Daoy (cell line): ENCODE data around the gene PITPNM3. TPM values are rescaled to one million over a fixed set of nuclear protein-coding genes. Genes with fewer than 3 reads are reported as not detected.
"Not testable (repeated sequence)": the region's sequence is repeated elsewhere in the genome, so short reads cannot be mapped to it uniquely, and the experiment has no call there.

ENCODE experiments used
- DNase-seq: peaks from one replicate; pipeline ENCODE4 v3.0.0-alpha.2; 2015; ENCODE audit warnings: low read depth
- total RNA-seq: library from RNA; depleted of rRNA; stranded (reverse); fragments of >200 nt; shearing (Covaris generic); gene quantifications from 2 replicates; pipeline ENCODE4 v1.2.3, GENCODE V29; 2014; rRNA removed

Gene PITPNM3
- 0.33 and 0.51 TPM in 2 replicates for total RNA-seq

DNA sequence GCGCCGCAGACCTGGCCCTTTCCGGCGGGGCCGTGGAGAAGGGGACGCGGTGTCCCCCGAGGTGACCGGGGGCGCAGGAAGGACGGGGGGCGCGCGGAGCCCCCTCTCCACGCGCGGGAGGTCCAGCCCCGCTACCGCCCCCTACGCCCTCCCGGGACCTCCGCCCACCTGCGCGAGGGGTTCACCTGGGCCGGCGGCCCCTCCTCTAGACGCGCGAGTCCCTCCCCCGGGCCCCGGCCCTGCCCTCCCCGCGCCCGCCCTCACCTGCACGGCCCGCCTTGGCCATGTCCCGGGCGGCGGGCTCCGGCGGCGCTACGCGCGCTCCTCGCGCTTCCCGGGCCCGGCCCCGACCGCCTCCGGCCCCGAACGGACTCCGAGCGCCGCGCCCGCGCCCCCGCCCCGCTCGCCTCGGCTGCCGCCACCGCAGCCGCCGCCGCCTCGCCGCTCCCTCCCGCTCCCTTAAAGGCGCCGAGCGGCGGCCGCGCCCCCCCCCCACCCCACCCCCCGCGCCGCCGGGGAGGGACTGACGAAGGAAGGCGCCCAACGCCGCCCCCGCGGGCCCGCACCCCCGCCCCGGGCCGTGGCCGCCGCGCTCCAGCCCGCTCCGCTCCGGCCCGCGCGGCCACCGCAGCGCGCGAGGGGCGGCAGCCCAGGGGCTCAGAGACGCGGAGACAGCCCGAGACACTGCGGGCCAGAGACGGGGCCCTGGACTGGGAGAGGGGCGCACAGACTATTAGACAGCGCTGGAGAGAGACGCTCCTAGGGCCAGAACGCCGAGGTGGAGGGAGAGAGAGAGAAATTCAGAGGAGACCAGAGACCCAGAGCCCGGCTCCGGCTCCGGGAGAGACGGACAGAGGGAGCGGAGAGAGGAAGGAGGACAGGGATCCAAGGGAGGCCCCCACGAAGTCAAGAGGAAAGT lies at the start of gene PITPNM3:
TSS of gene PITPNM3 (minus strand) at position 435 of the 919 bp plus-strand sequence. CDS start at position 286, 149 bp downstream.
- DNase-seq: no peak

DNA sequence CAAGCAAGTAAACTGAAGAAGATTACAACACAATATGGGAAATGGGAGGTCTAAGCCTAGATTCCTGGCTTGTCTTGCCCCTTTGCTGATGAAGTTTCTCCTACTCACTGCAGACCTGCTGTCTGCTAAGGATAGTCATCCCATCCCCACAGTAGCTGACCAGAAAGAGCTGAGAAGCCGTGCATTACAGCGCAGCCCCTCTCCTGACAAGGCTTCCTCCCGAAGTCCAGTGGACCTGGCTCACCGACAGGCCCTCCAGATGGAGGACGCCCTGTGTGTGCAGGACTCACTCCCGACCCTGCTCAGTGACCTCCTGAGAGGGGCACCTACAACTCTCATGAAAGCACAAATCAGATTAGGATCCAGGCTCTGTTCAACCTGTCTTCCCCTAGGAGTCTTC lies 48.8 kb upstream of the PITPNM3 start:
- DNase-seq: no peak

DNA sequence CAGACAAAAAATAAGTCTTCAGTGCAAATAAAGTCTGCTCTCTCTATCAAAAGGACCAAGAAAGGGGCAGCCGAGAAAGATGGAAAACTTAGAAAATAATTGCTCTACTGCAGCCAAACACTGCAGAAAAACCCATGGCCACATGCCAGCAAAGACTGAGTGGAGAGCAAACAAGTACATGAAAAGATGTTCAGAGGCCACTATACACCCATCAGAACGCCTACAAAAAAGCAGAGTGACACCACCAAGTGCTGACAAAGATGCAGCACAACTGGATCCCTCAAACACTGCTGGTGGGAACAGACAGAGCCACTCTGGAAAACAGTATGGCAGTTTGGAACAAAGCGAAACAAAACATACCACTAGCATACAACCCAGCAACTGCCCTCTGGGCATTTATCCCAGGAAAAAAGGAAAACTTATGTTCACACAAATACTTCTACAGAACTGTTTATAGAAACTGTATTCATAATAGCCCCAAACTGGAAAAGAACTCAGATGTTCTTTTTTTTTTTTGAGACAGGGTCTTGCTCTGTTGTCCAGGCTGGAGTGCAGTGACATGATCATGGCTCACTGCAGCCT lies 47.5 kb upstream of the PITPNM3 start:
- DNase-seq: no peak

DNA sequence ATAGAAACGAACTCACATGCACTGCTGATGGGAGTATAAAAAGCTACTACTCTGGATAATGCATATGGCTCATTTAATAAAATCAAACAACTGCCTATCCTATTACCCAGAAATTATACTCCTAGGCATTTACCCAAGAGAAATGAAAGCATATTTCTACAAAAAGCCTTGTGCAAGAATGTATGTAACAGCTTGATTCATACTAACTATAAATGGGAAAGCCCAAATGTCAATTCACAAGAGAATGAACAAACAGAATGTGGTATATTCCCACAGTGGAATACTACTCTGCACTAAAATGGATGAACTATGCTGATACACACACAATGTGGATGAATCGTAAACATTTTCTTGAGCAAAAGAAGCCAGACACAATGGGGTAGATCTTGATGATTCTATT lies 45.8 kb upstream of the PITPNM3 start:
- no peak for DNase-seq

DNA sequence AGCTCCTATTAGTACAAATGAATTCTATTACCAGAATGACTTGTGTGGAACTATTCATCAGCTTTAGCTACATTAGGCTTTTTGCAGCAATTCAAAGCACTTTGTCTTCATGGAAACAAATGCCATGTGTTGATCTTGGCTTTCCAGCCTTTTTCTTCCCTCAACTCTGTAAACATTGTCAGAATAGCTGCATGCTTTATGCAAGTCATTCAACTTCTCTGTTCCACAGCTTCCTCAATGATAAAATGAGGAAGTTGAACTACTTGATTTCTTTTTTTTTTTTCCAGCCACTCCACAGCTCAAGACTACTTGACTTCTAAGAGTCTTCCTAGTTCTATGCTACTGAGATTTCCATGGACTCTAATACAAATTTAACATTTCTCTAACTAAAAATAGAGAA lies 43.0 kb upstream of the PITPNM3 start:
- no peak for DNase-seq

DNA sequence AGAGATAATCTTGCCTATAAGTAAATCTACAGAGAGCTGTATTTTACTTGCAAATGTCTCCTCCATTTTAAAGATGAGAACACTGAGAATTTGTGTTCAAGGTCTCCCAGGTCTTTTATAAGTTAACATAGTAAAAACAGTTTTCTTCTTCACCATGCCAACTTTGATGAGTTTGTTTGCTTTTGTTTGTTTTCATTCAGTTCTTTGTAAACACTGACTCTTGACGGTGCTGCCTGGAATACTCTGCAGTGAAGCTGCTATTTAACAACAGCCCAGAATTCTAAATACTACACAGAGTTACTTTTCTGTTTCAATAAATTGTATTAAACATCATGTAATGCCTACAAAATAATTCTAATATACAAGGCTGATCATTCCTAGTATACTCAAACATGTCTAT lies 41.4 kb upstream of the PITPNM3 start:
- DNase-seq: no peak

DNA sequence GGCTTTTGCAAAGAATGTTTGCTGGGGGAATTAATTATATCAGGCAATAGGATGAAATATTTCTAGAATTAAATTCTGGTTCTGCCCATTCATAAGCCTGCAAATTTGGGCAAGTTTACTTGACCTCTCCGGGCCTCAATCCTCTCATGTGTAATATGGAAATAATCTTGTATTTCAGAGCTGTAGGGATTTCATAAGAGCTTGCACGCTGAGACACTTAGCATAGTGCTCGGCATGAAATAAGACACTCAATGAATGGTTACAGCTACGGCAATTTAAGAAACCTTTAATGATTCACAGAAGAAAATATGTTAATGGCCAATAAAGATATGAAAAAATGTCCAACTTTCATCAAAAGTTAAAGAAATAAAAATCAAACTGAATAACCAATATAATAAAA lies 40.6 kb upstream of the PITPNM3 start:
- no peak for DNase-seq

DNA sequence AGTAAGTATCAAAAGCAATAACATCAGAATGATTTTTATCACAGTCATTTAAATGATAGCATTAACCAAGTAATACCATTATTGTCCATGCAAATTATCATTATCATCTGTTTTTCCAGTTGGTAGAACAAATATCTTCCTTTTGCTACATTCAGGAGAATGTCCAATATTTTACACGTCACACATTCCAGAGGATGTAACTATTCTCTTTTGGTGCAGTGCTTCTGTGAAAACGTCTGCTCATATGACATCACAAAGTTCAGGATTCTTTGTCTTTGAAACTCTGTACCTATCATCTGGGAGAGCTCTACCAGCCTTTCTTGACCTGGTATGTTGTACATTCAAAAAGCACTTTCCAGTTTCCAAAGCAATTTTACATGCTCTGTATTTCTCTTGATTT lies 40.2 kb upstream of the PITPNM3 start:
- DNase-seq: no peak

DNA sequence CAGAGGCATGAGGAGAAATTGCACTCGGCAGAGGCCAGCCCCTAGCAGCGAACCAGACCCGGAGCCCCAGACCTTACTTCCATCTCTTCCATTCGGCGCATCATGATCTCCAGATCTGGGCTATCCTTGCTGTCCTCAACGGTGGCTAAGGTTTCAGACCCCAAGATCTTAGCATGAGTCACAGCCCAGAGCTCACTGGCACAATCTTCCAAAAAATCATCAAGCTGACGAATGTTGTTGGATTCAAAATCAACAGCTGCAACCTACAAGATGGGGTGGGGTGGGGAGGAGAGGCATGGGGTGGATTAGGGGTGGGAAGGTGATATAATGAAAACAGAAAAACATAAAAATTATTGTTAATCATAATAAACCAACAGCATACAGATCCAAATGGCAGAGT lies 39.7 kb upstream of the PITPNM3 start:
- no peak for DNase-seq

DNA sequence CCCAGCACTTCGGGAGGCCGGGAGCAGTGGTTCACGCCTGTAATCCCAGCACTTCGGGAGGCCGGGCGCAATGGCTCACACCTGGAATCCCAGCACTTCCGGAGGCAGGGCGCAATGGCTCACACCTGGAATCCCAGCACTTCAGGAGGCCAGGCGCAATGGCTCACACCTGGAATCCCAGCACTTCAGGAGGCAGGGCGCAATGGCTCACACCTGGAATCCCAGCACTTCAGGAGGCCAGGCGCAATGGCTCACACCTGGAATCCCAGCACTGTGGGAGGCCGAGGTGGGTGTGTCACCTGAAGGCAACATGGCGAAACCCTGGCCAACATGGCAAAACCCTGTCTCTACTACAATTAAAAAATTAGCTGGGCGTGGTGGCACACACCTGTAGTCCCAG lies 37.0 kb upstream of the PITPNM3 start:
- not testable (repeated sequence) for DNase-seq

DNA sequence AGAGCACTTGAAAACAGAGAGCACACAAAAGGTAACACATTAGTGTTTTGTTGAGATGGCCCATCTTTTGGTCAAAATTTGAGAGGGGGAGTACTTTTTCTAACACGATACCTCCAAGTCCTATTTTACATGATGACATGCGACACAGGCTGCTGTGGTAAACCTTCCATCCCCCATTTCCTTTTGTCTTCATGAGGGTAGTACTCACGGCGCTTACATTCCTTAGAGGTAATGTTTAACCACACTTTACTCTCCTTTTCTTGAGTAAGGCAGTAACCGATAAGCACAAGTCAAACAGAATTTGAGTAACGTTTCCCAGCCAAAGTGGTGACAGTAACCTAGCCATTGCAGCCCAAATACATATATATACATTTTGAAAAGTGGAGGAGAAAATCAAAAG lies 35.8 kb upstream of the PITPNM3 start:
- DNase-seq: no peak

DNA sequence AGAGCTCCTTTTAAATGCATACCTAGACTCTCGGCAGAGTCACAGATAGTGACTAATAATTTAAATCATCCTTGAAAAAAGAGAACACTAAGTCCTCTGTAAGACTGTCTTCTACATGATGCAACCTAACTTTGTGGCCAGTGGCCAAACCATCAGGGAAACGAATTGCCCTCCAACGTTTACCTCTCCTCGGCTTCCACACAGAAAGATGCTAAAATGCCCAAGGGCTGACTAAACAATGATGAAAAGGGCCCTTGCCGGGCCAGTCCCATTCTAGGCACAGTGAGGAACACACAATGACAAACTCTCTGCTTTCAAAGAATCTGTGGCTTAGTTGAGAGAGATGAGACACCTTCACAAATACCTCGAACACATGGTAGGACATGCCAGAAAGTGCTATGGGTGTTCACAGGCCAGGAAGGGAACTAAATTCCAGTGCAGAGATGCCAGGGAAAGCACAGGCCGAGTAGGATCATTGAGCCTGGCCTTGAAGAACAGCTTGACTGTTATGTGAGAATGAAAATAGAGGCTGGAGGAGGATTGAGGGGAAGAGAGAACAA lies 35.3 kb upstream of the PITPNM3 start:
- DNase-seq: peak; percentile 29

DNA sequence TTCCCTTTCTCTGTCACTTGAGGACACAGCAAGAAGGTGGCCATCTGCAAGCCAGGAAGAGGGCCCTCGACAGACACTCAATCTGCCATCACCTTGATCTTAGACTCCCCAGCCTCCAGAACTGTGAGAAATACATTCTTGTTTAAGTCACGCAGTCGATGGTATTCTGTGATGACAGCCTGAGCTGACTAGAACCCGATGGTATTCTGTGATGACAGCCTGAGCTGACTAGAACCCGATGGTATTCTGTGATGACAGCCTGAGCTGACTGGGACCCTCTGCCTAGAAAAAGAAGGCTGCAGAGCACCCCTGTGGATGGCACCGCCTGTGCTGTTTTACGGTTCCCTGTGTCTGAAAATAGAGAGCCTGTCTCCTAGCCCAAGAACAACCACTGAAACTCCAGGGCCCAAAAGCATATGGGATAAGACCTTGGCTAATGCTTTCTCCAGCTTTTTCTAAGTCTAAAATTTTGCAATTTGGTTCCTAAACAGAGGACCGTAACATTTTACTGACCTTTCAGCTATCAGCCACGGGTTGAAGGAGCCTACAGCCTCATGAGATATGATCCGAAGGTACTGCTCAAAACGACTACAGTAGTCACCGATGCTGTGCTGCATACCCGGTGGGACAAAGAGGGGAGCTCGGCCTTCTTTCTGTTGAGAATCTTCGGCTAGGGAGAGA lies 33.1 kb upstream of the PITPNM3 start:
- no peak for DNase-seq

DNA sequence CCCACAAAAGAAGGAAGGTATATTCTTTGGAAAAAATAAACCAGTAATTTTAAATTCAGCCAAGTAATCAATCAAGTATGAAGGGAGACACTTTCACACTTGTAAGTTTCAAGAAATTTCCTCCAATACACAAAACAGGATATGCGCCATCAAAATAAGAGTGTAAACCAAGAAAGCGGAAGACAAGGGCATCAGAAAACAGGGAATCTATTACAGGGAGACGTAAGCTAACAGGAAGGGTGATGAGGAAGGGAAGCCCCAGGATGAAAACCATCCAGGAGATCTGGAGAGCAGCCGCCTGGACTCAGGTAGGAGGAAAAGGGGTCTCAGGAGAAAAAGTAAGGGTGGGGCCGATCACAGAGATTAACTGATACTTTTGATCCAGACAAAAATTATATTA lies 31.8 kb upstream of the PITPNM3 start:
- no peak for DNase-seq

DNA sequence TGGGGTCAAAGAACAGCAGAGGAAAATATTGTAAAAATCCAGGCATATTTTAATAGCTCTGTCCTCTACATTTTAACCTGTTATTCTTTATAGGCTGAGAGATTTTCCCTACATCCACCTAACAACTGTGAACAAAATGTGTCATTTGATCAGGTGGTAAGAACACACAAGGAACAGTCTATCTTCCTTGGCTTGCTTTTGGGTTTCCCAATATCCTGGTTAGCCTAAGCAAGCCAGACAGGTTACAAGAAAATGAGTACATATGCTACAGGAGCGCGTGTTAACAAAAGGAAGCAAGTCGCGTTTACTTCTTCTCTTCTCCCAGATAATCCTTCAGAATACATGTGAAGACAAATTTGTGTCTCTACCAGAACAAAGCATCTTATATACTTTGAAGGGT lies 31.0 kb upstream of the PITPNM3 start:
- no peak for DNase-seq

DNA sequence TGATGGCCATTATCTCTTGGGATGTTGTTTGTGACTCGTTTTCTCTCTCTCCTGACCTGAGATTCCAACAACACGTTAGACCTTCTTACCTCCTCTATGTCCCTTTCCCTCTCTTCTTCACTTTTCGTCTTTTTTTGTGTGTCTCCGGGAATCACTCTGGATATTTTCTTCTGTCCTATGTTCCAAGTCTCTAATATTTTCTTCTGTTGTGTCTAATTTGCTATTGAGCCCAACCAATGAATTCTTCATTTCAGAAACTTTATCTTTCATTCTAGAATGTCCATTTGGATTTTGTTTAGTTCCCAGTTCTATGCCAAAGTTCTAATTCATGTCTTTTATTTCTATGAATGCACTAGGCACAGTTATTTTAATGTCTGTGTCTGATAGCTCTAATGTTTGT lies 27.1 kb upstream of the PITPNM3 start:
- no peak for DNase-seq

DNA sequence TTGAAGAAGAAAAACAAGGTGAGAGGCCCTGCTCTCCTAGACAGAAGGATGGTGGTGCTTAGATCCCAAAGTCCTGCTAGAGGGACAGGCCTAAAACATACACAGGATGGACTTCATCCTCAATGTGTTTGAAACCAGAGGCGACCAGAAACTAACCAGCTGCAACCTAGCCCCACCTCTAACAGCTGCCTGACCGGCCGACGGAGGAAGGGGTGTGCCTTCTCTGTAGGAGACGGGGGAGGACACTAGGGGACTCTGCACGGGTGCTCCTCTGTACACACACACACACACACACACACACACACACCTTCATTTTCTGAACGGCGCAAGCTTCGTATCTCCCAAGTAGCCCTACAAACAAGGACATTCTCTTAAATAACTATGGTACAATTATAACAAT lies 24.3 kb upstream of the PITPNM3 start:
- no peak for DNase-seq

DNA sequence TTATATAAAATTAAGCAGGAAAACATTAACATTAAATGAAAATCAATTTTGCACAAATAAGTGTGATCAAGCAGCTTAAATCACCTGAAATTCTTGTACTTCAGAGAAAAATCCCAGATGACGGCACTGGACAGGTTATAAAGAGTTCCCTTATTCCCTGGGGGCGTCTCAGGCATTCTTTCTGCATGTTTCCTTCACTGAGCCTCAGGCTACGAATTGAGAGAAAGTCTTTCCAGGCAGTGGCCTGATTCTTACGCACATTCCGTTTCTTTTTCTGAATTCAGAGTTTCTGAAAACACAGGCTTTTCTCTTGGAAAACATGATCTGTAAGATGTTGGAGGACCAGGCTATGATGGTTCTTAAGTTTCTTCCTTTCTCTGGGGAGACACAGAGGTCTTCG lies 22.1 kb upstream of the PITPNM3 start:
- no peak for DNase-seq

DNA sequence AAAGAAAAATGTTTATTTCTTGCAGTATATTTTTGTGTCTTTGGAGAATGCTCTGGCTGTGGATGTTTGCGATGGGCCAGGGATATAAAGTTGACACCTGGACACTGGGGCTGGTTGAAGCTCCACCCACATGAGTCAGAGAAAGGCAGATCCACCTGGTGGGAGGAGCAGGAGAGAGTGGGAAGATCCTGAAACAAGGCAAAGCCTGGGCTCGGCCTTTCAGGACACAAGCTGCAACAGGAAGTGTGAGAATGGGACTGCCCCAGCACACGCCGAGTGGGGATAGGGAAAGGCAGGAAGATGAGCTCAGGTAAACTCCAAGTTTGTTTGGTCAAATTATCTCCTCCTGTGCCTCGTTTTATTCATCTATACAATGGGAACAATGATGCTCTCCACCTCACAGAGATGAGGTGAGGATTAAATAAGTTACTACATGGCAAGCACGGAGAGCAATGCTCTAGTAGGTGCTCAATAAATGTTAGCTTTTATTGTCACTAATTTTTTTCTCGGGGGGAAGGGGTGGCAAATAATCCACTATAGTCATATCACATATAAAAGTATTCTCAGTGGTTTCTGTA lies 21.4 kb upstream of the PITPNM3 start:
- no peak for DNase-seq

DNA sequence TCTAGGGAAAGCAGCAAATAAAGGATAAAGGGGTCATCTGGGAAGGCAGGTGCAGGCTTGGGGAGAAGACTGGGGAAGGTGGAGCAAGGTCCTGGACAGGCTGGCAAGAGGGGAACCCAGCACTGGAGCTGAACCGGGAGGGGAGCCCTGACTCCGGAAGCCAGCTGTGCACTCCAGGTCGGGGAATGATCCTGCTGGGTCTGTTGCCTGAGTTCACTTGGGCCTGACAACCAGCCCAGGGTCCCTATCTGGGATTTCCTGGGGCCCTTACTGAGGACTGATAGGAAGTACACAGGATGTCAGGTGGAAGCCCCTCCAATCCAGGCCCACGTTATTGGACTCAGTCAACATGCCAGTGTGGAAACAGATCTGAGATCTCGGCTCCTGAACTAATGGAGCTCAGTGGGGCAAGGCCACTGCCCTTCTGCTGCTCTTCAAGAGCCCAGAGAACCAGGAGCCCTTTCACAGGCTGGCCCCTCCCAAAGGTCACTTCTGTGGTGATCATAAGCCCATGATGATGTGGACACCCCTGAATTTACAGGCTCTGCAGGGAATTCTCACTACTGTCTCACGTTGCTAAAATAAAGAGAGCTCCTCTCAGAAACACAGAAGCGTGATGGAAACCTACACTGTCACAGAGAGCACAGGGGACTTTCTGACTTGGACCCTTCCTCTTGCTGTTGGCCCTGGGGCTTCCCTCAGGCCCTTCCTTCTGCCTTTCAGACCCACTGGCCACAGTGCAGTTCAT lies 19.9 kb upstream of the PITPNM3 start:
- no peak for DNase-seq

DNA sequence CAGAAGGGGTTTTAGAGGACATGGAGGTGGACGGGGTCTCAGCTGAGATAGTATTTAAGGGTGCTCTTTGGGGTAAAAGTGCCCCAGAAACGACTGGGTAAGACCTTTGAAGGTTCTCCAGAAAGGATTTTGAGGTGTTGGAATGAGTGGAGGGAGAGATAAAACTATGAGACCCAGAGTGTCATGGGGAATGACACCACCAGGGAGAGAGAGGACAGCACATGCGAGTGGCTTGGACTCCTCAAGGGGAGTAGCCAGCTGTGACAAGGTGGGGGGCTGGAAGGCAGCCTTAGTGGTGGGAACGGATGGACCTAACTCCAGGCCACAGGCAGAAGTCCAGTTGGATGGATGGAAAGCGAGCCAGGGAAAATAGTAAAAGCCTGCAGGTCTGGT lies 19.2 kb upstream of the PITPNM3 start:
- DNase-seq: no peak
